Renal pelvis (tissue), 4 donors: ENCODE data around the gene CAMSAP1. TPM values are rescaled to one million over a fixed set of nuclear protein-coding genes. Genes with fewer than 3 reads are reported as not detected.
"Not testable (repeated sequence)": the region's sequence is repeated elsewhere in the genome, so short reads cannot be mapped to it uniquely, and the experiment has no call there.

Source experiments
- DNase-seq: peaks from one replicate; pipeline ENCODE4 v3.0.0-alpha.2; 2013
- polyA plus RNA-seq, 3 donors: library from polyadenylated mRNA; unstranded; fragments of 120-200 nt; gene quantifications; one replicate each; pipeline ENCODE4 v1.2.1, GENCODE V29; 2013; ENCODE audit not compliant: insufficient read length in 3 of 3

CAMSAP1 gene
- polyA plus RNA-seq, 3 donors, result 22.0 to 29.0 (median 26.0) TPM

- DNase-seq, result no peak
Observed at GRCh38 chr9:135921749-135922310, 14.5 kb upstream of the CAMSAP1 start.

DNA sequence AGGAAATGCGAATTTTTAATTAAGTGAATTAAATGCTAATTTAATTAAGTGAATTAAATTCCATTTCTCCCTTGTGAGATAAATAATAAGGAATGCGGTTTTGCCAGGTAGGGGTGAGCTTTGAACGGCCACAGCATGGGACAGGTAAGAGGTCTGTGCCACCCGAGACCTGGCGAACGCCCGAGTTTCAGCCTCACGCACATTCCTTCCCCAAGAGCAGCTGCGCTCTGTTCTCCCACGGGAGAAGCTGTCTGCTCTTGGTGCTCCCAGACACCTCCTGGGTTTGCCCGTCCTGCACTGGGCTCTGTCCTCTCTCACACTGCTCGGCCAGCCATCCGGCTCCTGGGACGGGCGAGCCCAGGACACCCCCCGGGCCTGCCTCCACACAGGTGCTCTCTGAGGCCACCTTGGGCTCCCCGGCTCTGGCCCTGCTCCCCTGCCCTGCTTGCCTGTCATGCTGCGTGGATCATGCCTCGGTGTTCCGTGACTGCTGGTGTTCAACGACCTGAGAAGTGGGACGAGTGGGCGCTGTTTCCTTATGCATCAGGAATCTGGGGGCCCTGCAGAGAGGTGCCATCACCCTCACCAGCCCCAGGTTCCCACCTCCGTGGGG, 13.7 kb upstream of the CAMSAP1 start:
- DNase-seq, result no peak

DNA sequence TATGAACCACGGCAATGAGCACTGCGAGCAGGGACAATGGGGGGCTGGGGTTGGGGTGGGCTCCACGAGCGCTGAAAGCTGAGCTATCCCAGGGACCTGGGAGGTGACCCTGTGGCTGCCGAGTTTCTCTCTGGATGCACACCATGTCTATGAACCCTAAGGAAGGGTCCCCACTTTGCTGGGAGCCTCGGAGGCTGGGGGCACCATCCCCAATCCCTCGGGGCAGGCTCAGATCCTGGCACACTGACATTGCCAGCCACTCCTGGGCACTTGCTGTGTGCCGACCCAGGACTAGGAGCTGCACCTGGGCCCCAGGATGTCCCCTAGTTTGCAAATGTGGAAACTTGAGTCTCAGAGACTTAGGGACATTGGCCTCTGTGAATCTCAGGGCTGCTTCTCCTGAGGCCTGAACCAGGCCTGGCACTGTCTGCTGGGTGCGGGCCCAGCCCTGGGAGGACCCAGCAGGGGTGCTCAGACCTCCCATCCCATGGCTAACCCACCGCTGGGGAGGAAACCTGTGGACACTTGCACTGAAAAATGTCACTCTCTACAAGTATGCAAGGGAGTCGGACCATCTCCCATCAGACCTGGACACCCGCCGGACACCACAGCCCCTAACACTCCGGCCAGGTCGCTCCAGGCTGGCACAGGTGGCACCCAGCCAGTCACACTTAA, 13.0 kb upstream of the CAMSAP1 start:
- DNase-seq, result no peak

GRCh38 chr9:135919318-135919890, 12.1 kb upstream of the CAMSAP1 start:
- no peak for DNase-seq

GRCh38 chr9:135916227-135916626, 8.9 kb upstream of the CAMSAP1 start:
- not testable (repeated sequence) for DNase-seq

GRCh38 chr9:135914921-135915320, 7.6 kb upstream of the CAMSAP1 start:
- DNase-seq, result no peak

DNA sequence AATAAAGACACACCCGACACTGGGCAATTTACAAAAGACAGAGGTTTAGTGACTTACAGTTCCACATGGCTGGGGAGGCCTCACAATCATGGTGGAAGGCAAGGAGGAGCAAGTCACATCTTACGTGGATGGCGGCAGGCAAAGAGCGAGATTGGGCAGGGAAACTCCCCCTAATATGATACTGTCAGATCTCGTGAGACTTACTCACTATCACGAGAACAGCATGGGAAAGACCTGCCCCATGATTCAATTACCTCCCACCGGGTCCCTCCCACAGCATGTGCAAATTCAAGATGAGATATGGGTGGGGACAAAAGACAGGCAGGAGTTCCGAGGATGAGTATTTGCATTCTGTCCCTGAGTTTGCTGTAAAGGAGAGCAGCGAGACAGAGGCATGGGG, 3.9 kb upstream of the CAMSAP1 start:
- not testable (repeated sequence) for DNase-seq

DNA sequence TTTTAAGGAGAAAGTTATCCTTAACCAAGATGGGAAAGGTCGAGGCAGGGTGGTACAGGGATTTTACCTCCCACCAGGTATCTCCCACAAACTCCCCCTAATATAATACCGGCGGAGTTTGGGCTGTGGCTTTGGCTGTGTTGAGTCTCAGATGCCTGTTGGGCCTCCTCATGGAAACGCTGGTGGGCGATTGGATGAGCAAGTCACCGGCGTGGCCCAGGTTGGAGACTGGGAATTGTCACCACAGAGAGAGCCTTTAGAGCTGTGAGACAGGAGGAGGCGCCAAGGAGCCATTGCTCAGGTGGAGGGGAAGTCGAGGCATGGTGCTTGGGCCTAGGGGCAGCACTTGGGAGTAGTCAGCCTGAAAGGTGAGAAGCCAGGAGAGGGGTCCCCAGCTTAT, 3.4 kb upstream of the CAMSAP1 start:
- no peak for DNase-seq

GRCh38 chr9:135910216-135910615, 2.9 kb upstream of the CAMSAP1 start:
- no peak for DNase-seq

GRCh38 chr9:135909371-135909770, 2.0 kb upstream of the CAMSAP1 start:
- DNase-seq, result no peak

- DNase-seq, result no peak
Observed at GRCh38 chr9:135908754-135909204, 1.4 kb upstream of the CAMSAP1 start.

- DNase-seq, result no peak
Observed at GRCh38 chr9:135908093-135908753, 877 bp upstream of the CAMSAP1 start.

DNA sequence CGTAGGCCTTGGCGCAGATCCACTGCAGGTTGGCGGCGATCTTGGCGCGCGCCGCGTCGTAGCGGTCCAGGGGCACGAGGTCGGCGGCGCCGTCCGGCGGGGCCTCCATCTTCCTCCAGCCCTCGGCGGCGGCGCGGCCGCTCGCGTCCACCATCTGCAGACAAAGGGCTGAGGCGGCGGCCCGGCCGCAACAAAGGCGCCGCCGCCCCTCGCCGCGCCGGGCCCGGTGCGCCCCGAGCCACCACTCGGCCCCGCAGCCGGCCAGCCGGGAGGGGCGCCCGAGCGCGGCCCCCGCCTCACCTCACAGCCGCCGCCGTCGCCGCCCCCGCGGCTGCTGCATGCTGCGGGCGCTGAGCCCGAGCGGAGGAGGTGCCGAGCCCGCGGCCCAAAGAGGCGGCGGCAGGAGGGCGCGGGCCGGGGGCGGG, 328 bp downstream of the CAMSAP1 start:
- DNase-seq, result peak; percentile 24

GRCh38 chr9:135906291-135907005, 898 bp downstream of the CAMSAP1 start:
- DNase-seq, result peak; percentile 28

DNA sequence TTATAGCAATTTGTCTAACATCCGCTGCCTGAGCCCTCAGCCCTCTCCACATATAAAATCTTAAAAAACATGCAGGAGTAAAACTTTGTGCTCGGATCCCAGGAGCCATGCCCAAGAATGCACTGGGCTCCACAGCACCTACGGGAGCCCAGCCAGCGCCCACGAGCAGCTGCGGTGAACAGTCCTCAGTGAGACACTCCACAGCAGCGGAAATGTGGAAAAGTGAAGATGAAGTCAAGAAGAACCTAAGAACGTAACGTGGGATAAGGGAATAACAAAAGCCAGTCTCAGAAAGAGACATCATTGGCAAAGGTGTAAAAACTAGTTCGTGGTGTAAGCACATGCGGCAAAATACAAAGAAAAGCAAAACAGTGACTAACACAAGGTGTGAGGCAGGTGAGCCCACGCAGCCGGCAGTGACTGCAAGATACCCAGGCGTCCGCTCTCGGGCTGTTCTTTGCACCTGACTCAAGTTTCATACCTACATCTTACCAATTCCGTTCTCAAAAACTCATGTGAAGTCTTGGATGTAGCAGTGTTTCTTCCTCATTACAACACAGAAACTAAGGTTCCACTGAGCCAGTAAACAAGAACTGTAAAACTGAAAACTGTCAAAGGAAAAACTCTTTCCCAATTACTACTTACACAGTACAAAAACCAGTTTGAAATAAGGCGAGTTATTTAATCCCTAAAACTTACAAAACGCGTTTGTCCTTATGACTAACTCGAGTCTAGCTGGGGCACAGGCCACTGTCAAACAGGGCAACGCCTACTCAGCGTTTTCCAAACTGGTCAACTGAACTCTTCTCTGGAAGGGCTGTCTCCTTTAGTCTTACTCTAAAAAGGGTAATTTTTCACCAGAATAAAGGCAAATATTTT, 1.7 kb downstream of the CAMSAP1 start:
- no peak for DNase-seq

GRCh38 chr9:135903786-135904520, 3.4 kb downstream of the CAMSAP1 start:
- DNase-seq, result peak; percentile 30

DNA sequence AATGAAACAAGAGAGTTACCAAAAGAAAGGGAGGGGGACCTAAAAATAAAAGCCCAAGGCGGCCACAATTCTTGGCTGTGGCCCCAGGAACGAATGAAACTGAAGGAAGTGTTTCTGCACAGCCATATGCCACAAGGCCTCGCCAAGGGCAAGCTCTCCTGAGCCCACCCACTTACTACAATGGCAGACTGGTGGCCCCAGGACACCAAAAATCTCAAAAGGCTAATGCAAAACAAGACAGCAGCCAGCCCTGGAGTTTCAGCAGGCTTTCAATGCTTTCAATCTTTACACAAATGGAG, 4.0 kb downstream of the CAMSAP1 start:
- DNase-seq, result no peak

- DNase-seq, result no peak
Observed at GRCh38 chr9:135902655-135903357, 4.5 kb downstream of the CAMSAP1 start.

GRCh38 chr9:135901826-135902225, 5.5 kb downstream of the CAMSAP1 start:
- DNase-seq, result no peak
